HCT116 (cell line): ENCODE results near the gene THNSL1. TPM values are rescaled to one million over a fixed set of nuclear protein-coding genes. Genes with fewer than 3 reads are reported as not detected.

Source experiments
- ATAC-seq: fragments of 200-7000 bp; cut with Tn5 transposase; 2 replicates; pipeline ENCODE4 v1.9.1; 2020; ENCODE audit warnings: mild to moderate bottlenecking, moderate library complexity
- BruUV-seq: library from RNA; stranded (reverse); fragments of 400-500 nt; replicated peaks from 2 replicates; lab custom pipeline; 2021; lab: Mats Ljungman, UMichigan
- CTCF ChIA-PET: fragments of 300-600 bp; sonication (Branson Sonifier 250); formaldehyde crosslinking; loops from one replicate; lab custom pipeline; 2021; ENCODE audit warnings: antibody characterized with exemption; lab: Charles Lee
- POLR2A ChIA-PET: fragments of 300-600, 350-600 bp; sonication (Branson Sonifier 250); formaldehyde crosslinking; loops from one replicate; lab custom pipeline; 2021; ENCODE audit warnings: antibody characterized with exemption; lab: Charles Lee
- RAD21 ChIA-PET, 2 experiments: fragments of 300-600 bp; sonication (Branson Sonifier 250); formaldehyde crosslinking; loops; one replicate each; lab custom pipeline; 2023; ENCODE audit warnings: low total read pairs in 2 of 2; ENCODE audit not compliant: uncharacterized antibody in 2 of 2, unreplicated experiment in 2 of 2, low non-redundant PET in 1 of 2; lab: Charles Lee
- DNase-seq: peaks from one replicate; pipeline ENCODE4 v3.0.0-alpha.2; 2010; ENCODE audit warnings: low read depth, low spot score
- H2AFZ ChIP-seq: fragments of 200-600 bp; shearing (Covaris generic), sonication (generic); 2 replicates; pipeline ENCODE4 v1.6.1; 2017; ENCODE audit warnings: low read depth, mixed run types, mixed read lengths, antibody characterized with exemption, low read length; ENCODE audit not compliant: poor library complexity, severe bottlenecking
- H3K27ac ChIP-seq: 2 replicates; pipeline ENCODE4 v1.5.1; 2012; ENCODE audit warnings: low read depth, low read length
- H3K27me3 ChIP-seq: fragments of 200-600 bp; sonication (generic); 2 replicates; pipeline ENCODE4 v1.6.1; 2016; ENCODE audit warnings: mixed run types, low read length, mixed read lengths; ENCODE audit not compliant: insufficient read depth
- H3K36me3 ChIP-seq, 2 experiments: fragments of 200-500 bp in 1 of 2; fragments of 200-600 bp in 1 of 2; sonication (Bioruptor generic) in 1 of 2; sonication (generic) in 1 of 2; 2 replicates each; pipeline versions ENCODE4 v1.5.1 to v1.6.1; 2014 to 2016; ENCODE audit warnings: low read length in 2 of 2, inconsistent platforms in 1 of 2, mixed read lengths in 1 of 2, mixed run types in 1 of 2; ENCODE audit not compliant: insufficient read depth in 2 of 2, control insufficient read depth in 1 of 2
- H3K4me1 ChIP-seq, 2 experiments: fragments of 200-600 bp in 1 of 2; sonication (generic) in 1 of 2; 2 replicates each; pipeline versions ENCODE4 v1.5.1 to v1.6.1; 2012 to 2017; ENCODE audit warnings: low read length in 2 of 2, inconsistent platforms in 1 of 2, mild to moderate bottlenecking in 1 of 2, mixed read lengths in 1 of 2, mixed run types in 1 of 2, moderate library complexity in 1 of 2; ENCODE audit not compliant: insufficient read depth in 2 of 2, control insufficient read depth in 1 of 2
- H3K4me2 ChIP-seq: fragments of 200-600 bp; sonication (generic); 2 replicates; pipeline ENCODE4 v1.6.1; 2017; ENCODE audit warnings: mixed run types, low read length, mixed read lengths
- H3K4me3 ChIP-seq, 2 experiments: fragments of 200-600 bp in 1 of 2; sonication (generic) in 1 of 2; replicated peaks in 1 of 2; 2 replicates each; pipeline ENCODE4 v1.5.1; 2011 to 2016; ENCODE audit warnings: low read length in 2 of 2, control low read depth in 1 of 2, low read depth in 1 of 2, mild to moderate bottlenecking in 1 of 2, mixed read lengths in 1 of 2, mixed run types in 1 of 2
- H3K79me2 ChIP-seq: fragments of 200-600 bp; sonication (generic); 2 replicates; pipeline ENCODE4 v1.6.1; 2017; ENCODE audit warnings: mild to moderate bottlenecking, mixed run types, low read length, moderate library complexity, mixed read lengths; ENCODE audit not compliant: insufficient read depth
- H3K9ac ChIP-seq: fragments of 200-600 bp; sonication (generic); 2 replicates; pipeline ENCODE4 v1.6.1; 2016; ENCODE audit warnings: low read length, mixed read lengths
- H3K9me2 ChIP-seq: fragments of 200-600 bp; sonication (generic), shearing (Covaris generic); 2 replicates; pipeline ENCODE4 v1.6.1; 2017; ENCODE audit warnings: mixed run types, mild to moderate bottlenecking, moderate library complexity; ENCODE audit not compliant: insufficient read depth
- H3K9me3 ChIP-seq, 2 experiments: fragments of 200-500 bp in 1 of 2; fragments of 200-600 bp in 1 of 2; sonication (Bioruptor generic) in 1 of 2; sonication (generic) in 1 of 2; 2 replicates each; pipeline ENCODE4 v1.6.1; 2014 to 2017; ENCODE audit warnings: low read length in 2 of 2, mixed read lengths in 2 of 2, inconsistent platforms in 1 of 2, low read depth in 1 of 2, mild to moderate bottlenecking in 1 of 2, mixed run types in 1 of 2, moderate library complexity in 1 of 2; ENCODE audit not compliant: control insufficient read depth in 1 of 2, insufficient read depth in 1 of 2
- H4K20me1 ChIP-seq: fragments of 200-600 bp; sonication (generic), shearing (Covaris generic); 2 replicates; pipeline ENCODE4 v1.6.1; 2017; ENCODE audit warnings: mixed run types, mild to moderate bottlenecking, moderate library complexity; ENCODE audit not compliant: insufficient read depth
- ATF3 ChIP-seq: IDR thresholded peaks from 2 replicates; pipeline ENCODE4 v1.6.1; 2012
- CBX3 ChIP-seq: IDR thresholded peaks from 2 replicates; pipeline ENCODE4 v1.6.1; 2012; ENCODE audit warnings: low read depth
- CEBPB ChIP-seq: IDR thresholded peaks from 2 replicates; pipeline ENCODE4 v1.6.1; 2012; ENCODE audit warnings: low read depth
- EZH2phosphoT487 ChIP-seq: fragments of 200-600 bp; IDR thresholded peaks from 2 replicates; pipeline ENCODE4 v1.6.1; 2018; ENCODE audit warnings: antibody characterized with exemption, borderline replicate concordance
- MAX ChIP-seq: IDR thresholded peaks from 2 replicates; pipeline ENCODE4 v1.6.1; 2012
- POLR2AphosphoS5 ChIP-seq: IDR thresholded peaks from 2 replicates; pipeline ENCODE4 v1.6.1; 2011; ENCODE audit warnings: mild to moderate bottlenecking, low read depth, low read length, moderate library complexity
- SRF ChIP-seq: IDR thresholded peaks from 2 replicates; pipeline ENCODE4 v1.6.1; 2012; ENCODE audit warnings: low read depth
- TCF7L2 ChIP-seq: IDR thresholded peaks from 2 replicates; pipeline ENCODE4 v1.7.0; 2011; ENCODE audit warnings: borderline replicate concordance, inconsistent platforms; ENCODE audit not compliant: insufficient read depth, insufficient read length; ENCODE audit errors: extremely low read depth
- YY1 ChIP-seq: IDR thresholded peaks from 2 replicates; pipeline ENCODE4 v1.6.1; 2011; ENCODE audit warnings: low read length, low read depth, moderate library complexity, mild to moderate bottlenecking; ENCODE audit not compliant: insufficient replicate concordance; ENCODE audit errors: extremely low read depth
- ZBTB33 ChIP-seq: IDR thresholded peaks from 2 replicates; pipeline ENCODE4 v1.6.1; 2011; ENCODE audit warnings: mild to moderate bottlenecking, low read length, moderate library complexity; ENCODE audit not compliant: insufficient replicate concordance; ENCODE audit errors: extremely low read depth
- intact Hi-C: fragments of 100-400 bp; cut with micrococcal nuclease; formaldehyde crosslinking; loops from 2 replicates; pipeline ENCODE4 v1.10.0; 2022
- total RNA-seq: library from RNA; stranded (reverse); gene quantifications from one replicate; pipeline ENCODE4 v1.2.1, GENCODE V29; 2021; ENCODE audit not compliant: unreplicated experiment

The THNSL1 gene
- total RNA-seq, 1 experiment from 2014 or later, result 7.7 TPM

- H3K9me3 ChIP-seq, result no peaks in the 10 kb centered on the region
- CTCF ChIA-PET, result interaction anchor here (1.4 kb wide), 1 partner anchor 444 kb away, joined by 3 read pairs; no protein-coding TSS in a partner anchor
- H3K4me2 ChIP-seq, result peak overlapping the region; percentile 81
- H3K27ac ChIP-seq, result peak overlapping the region; percentile 61
- H3K27me3 ChIP-seq, result no peaks in the 10 kb centered on the region
- RAD21 ChIA-PET, result no interaction called here
- no peaks in the 10 kb centered on the region for H4K20me1 ChIP-seq
- no peak for DNase-seq
- no TSS peak for BruUV-seq
- peak; percentile 1; the same call in 1 of the 2 replicates for ATAC-seq
- peaks cover 31 to 58% of the 10 kb centered on the region in 2 experiments for H3K4me1 ChIP-seq
- POLR2A ChIA-PET, result interaction anchor here (1.0 kb wide), 1 partner anchor 46 kb away, joined by 3 read pairs; the partner anchor contains the start of gene ENKUR
- H3K36me3 ChIP-seq, result no peaks in the 10 kb centered on the region
- H3K9me2 ChIP-seq, result no peaks in the 10 kb centered on the region
- intact Hi-C loops, result loop anchor here (2.0 to 10.0 kb wide), 3 partner anchors 45 to 237 kb away; partner anchors contain the start of genes ENKUR and THNSL1
- H2AFZ ChIP-seq, result peak overlapping the region; percentile 87
- H3K4me3 ChIP-seq, result peak overlapping the region; percentile 20 to 42
- H3K9ac ChIP-seq, result peak overlapping the region; percentile 54
- no peaks in the 10 kb centered on the region for H3K79me2 ChIP-seq
- TF ChIP-seq YY1 (no peak), ATF3 (no peak), CEBPB (no peak; the same call in 1 of the 2 replicates), EZH2phosphoT487 (no peak), CBX3 (no peak), ZBTB33 (no peak), MAX (no peak), SRF (no peak), POLR2AphosphoS5 (no peak), TCF7L2 (no peak)
These were observed 45.5 kb downstream of the THNSL1 start for GRCh38 chr10:25061711-25062449.
